ENCODE results near the gene LGI1.
"Not testable (repeated sequence)": the region's sequence is repeated elsewhere in the genome, so short reads cannot be mapped to it uniquely, and the experiment has no call there.

LGI1 gene

DNA sequence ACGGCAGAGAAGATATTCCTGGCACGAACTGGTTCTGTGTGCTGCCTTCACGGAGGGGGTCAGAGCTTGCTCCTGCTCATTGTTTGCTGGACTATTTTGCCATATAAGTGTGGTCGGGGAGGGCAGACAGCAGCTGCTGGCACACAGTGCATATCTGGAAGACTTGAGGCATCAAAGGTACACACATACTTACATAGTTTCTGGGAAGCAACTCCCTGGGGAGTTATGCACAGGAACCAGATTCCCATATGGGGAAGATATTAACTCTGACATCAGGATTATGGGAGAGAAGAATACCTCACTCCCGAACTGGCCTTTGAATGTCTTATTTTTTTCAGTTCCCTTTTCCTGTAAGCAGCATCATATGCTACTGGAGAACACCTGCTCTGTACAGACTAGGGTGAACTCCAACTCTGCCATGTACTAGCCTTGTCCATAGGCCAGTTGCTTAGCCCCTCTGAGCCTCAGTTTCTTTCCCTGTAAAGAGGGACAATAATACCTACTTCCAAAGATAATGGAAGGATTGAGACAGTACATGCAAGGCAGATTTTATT, 41.5 kb downstream of the LGI1 start:
- DNase-seq (ENCODE audit: extremely low read depth in 1 of 2, low read depth in 1 of 2) = no peak

DNA sequence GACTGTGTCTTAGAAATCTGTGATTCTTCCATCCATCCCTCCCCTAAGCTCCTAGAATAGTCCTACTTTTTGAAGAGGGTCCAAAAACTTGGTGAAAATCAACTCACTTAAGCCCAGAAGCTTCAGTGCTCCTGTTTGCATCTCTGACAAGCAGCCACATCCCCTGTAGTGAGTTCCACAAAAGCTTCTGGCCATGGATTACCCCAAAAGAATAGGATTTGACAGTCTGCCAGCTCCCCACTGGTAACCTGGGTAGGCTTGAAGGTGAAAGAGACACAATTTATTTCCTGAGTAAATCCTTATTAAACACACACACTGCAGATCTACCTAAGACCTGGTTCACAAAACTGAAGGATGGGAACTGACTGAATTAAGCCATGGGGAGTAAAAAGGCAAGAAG, 46.5 kb downstream of the LGI1 start:
- no peak for DNase-seq (ENCODE audit: extremely low read depth in 1 of 2, low read depth in 1 of 2)

DNA sequence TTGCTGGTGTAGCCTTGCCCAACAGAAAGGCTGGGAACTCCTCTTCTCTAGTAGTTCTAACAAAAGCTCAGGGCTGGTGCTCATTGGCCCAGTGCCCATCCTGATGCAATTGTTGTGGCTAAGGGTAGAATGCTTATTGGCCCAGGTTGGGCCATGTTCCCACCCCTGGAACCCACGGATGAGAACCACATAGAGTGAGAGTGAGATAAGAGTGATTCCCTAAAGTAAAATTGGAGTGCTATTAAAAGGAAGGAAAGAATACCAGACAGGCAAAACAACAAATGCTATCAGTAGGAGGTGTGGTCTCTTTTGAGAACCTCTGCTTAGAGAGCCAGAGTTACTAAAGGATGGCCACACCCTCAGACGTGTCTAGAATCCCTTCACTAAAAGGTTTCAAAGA, 49.2 kb downstream of the LGI1 start:
- no peak for DNase-seq (ENCODE audit: extremely low read depth in 1 of 2, low read depth in 1 of 2)

DNA sequence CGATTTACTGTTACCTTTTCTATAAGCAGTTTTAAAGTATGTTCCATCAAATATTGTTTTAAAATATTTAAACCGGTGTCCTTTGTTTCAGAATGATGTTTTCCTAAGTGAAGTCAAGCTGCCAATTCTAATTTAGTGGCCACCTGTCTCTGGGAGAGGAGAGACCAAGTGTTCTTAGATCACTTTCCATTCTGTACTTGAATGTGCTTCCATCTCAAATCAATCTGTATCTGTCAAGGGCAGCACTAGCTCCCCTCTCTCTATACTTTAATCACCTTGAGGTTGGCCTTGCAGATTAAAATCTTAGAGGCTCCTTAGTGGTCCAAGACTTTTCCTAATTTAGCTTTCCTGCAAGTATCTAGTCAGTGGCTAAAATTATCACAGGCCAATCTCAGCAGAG, 49.6 kb downstream of the LGI1 start:
- DNase-seq (ENCODE audit: extremely low read depth in 1 of 2, low read depth in 1 of 2) = no peak

DNA sequence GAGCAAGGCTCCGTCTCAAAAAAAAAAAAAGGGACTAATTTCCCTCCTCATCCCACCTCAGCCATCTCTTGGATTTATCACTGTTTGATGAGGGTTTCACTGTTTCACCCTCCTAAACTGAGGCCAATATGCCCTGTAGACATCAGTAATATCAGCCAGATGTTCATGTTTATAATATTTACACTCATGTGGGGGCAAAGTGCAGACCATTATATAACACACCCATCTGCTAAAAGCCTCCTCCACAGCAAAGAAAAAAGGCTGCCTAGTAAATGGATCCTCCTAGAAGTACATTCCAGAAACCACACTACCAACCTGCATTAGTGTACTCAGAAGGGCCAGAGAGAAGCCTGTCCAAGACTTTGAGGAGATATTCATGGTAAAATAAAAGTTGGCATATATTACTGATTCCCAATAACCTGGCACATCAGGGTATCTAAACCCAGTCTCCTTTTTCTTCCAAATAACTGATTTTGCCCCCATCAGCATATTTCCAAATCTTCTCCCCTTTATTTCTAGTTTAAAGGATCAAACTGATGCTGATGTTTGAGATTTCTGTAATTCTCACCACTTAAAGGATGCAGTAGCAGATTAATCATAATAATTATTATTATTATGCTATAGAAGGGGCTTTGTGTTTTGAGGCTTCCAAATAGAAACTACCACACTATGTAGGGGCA, 55.1 kb downstream of the LGI1 start:
- DNase-seq (ENCODE audit: extremely low read depth in 1 of 2, low read depth in 1 of 2) = no peak

DNA sequence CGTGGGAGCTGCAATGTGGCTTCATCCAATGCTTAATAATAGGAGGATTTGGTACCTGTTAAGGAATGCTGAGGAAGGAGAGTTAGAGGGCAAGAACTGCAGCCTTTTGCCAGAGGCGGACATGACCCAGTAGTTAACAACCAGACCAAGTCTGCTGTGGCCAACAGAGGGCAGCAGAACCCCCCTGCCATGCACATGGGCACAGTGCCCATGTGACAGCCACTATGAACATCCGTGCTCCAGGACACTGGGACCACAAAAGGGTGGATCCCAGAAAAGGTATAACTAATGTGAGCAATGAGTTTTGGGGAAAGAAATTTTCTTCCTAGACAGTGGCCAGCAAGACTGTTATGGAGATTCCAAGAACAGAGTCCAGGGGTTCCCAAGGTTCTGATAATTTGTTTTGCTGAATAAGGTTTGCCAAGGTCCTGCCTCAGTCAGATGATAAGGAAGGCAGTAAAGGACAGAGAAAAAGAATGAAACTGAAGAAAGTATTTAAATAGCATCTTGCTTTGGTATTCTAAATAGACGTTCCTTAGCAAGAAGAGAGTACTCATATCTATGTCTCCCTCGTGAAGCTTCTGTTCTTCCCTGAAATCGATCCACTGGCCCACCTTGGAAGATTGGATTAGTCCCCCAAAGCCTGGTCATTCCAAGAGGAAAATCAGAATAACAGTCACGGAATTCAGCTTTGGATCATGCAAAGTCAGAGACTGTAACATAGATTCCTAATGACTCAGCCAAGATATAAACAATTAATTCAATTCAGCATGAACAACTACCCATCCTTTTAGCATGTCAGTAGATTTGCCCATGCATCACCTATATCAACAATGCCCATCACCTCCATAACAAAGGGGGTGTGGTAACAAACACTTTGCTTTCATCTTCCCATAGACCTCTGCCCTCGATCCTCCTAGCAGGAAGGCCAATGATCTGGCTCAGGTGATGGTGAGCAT, 56.0 kb downstream of the LGI1 start:
- peak in 1 of 2 donors; percentile 25 for DNase-seq (ENCODE audit: extremely low read depth in 1 of 2, low read depth in 1 of 2)

DNA sequence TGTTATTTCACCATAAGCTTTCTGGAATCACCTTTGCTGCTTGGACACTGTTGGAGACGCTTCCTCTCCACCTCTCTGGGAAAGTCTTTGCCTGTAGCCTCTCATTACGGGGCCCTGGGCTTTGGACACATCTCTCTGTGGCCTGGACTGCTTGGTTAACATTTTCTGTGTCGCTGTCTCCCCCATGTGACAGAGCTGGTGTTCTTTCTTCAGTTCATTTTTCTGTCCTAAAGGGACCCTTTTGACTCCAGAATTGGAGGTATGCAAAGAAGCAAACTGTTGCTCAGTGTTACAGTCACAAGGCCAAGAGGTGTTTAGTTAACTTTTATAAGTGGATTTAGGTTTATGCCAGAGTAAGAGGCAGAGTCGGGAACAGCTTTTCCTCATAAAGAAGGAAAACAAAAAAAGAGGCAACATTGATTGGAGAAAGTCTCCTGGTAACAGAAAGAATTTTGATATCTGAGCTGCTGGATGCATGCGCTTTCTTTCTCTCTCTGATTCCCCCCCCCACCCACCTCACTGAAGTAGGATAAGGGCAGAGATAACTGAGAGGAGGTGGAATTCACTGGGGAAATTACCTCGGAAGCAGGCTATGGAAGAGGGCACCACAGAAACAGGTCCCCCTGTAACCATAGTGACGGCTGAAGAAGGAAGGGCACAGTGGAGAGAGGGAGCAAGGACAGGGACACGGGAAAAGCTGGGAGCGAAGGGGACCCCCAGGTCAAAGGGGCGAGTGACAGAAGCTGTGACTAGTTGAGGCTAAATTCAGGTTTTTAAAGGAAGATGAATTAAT, 57.8 kb downstream of the LGI1 start:
- DNase-seq (ENCODE audit: extremely low read depth in 1 of 2, low read depth in 1 of 2) = no peak

DNA sequence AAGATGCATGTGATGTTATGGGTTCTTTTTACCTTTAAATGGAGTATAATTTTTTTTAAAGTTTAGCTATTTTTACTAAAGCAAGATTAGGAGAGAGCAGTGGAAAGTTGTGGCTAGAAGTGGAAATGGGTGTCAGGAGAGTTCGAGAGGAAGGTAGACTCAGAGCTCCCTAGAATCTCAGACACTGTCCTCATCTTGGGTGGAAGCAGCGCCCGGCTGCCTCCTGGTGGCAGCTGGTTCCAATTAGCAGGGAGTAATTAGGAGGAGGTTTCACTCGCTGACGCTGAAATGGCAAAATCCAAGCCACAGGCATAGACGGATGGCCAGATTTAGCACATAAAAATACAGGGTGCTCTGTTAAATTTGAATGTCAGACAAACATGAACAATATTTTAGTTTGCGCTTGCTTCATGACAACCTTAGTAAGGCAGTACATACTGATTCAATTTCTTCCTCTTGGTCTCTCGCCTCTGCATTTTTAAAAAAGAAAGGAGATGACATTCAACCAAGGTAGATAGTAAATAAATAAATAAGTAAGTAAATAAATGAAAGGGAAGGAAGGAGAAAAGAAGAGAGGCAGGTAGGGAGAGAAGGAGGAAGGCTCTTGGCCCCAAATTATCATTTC, 58.5 kb downstream of the LGI1 start:
- DNase-seq (ENCODE audit: extremely low read depth in 1 of 2, low read depth in 1 of 2) = peak in 1 of 2 donors; percentile 8

DNA sequence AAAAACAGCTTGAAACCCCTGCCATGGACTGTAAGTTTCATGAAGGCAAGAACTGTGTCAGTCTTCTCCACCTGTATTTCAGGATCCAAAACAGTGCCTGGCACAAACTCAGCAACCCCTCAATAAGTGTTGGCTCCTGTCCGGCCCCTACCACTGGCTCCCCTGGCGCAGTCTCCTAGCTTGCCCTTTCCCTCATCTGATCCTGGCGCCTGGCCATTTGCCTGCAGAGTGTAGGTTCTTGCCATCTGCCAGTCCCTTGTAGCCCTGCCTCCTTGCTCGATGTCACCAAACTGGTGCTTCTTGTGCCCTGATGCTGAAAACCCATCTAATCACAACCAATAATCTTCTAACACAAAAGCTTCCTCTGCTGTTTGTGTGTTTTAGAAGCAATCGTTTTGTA, 60.4 kb downstream of the LGI1 start:
- no peak for DNase-seq (ENCODE audit: extremely low read depth in 1 of 2, low read depth in 1 of 2)

DNA sequence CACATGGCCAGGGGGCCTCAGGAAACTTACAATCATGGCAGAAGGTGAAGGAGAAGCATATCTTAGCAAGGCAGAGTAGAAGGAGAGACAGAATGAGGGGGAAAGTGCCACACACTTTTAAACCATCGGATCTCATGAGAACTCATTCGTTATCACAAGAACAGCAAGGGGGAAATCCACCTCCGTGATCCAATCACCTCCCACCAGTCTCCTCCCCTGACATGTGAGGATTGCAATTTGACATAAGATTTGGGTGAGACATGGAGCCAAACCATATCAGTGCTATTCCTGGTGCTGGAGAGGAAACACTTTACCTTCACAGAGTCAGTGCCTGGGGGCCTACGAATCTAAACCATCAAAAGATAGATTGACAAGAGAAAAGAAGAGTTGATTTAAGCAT, 61.8 kb downstream of the LGI1 start:
- DNase-seq (ENCODE audit: extremely low read depth in 1 of 2, low read depth in 1 of 2) = no peak

DNA sequence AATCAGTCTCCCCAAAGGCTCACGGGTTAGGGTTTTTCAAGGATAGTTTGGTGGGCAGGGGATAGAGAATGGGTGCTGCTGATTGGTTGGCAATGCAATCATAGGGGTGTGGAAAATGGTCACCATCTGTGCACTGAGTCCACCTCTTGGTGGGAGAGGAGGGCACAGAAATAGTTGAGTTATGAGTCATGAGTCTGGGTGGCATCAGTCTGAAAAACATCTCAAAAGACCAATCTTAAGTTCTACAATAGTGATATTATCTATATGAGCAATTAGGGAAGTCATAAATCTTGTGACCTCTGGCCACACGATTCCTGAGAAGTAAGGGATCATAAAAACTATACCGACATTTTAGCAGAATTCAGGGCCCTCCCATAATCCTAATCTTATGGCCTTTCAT, 62.7 kb downstream of the LGI1 start:
- DNase-seq (ENCODE audit: extremely low read depth in 1 of 2, low read depth in 1 of 2) = no peak

DNA sequence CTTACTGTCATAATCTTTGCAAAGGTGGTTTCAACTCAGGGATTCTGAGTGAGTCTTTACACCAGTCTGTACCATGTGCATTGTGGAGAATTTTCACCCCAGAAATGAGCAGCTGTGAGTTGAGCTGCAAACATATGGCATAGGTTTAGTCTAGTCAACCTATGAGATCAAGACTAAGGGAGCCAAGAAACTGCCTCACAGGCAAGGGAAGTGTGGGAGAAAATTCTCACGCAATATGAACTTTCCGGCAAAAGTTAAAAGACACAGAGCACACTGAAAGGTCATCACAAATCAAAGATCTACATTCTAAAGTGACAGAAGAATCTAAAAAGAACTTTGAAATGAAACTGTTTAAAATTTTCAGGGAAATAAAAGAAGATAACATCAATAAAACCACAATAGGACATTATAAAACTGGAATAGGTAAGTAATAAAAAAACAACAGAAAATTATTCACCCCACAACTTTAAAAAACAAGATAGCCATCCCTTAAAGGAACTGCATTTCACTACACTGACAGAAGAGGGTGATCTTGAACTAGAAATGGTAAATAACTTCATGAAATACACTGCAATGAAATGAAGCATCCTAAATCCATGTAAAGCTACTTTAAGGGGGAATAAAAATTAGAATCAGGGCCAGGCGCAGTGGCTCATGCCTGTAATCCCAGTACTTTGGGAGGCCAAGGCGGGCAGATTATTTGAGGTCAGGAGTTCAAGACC, 63.5 kb downstream of the LGI1 start:
- DNase-seq (ENCODE audit: extremely low read depth in 1 of 2, low read depth in 1 of 2) = no peak

DNA sequence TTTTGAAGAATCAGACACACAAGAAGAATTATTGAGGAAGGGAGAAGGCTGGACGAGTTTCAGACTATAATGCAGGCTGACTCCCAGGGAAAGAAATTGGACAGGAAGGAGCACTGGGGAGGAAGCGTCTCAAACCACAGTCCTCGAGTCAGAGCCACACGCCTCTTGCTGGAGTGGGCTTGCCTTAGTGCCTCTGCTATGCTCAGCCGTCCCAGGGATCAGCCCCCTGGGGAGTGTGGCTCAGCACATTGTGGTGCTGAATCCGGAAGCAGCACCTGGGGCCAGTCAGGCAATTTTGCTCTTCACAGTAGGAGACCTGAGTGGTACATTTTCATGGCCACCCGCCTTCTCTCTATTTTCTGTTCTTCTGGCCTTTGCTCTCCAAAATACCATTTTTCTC, 68.6 kb downstream of the LGI1 start:
- no peak for DNase-seq (ENCODE audit: extremely low read depth in 1 of 2, low read depth in 1 of 2)

DNA sequence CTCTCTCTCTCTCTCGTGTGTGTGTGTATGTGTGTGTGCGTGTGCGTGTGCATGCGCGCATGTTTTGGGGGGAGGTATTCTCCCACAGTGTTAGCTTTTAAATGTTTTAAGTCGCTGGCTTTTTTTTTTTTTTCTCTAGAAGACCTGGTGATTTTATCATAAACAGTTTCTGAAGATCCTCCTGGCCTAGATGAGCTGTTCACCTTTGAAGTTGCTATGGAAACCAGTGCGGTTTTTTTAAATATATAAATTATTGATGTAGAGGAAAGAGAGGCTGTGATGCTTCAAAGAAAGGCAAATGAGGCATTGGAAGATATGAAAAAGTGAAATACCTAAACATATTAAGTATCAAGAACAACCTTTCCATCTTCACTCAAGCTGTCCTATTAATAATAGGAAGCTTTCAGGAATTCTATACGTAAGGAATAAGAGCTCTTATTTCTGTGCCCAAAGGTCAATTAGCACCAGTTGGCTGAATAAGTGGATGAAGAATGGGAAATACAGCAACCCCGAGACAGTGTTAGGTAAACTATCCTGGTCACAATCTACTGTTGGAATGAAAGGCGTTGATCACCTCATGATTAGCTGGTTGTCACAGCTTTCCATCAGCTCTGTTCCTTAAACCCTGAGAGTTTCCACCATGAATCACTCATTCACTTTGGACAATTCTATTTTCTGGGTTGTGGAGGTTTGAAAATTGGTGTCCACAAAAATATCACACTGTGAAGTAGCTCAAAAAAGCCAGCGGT, 69.5 kb downstream of the LGI1 start:
- no peak for DNase-seq (ENCODE audit: extremely low read depth in 1 of 2, low read depth in 1 of 2)

DNA sequence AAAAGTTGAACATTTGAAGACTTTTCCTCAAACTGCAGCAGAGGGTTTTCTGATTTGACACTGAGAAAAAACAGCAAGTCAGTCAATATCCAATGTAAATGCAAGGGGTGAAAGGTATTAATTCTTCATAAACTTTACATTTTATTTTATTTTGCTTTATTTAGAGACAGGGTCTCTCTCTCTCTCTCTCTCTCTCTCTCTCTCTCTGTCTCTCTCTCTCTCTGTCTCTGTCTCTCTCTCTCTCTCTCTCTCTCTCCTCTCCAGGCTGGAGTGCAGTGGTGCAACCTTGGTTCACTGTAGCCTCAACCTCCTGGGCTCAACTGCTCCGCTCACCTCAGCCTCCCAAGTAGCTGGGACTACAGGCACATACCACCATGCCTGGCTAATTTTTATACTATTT, 73.3 kb downstream of the LGI1 start:
- not testable (repeated sequence) for DNase-seq (ENCODE audit: extremely low read depth in 1 of 2, low read depth in 1 of 2)

DNA sequence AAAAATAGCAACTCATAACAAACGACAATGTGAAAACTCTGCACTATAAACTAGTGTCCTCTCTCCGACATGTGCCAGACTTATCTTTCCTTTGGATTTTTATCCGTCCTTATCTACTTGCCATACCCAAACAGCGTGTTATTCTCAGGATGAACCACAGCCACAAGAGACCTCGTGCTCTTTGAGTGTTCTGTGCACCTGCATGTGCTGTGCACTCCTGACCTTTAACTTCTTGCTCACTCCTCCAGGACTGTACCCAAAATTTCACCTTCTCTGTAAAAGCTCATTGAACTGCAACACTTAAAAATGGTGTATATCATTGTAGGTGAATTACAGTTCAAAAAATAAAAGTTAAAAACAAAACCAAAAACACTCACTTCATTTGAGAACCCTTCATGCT, 78.0 kb downstream of the LGI1 start:
- no peak for DNase-seq (ENCODE audit: extremely low read depth in 1 of 2, low read depth in 1 of 2)

DNA sequence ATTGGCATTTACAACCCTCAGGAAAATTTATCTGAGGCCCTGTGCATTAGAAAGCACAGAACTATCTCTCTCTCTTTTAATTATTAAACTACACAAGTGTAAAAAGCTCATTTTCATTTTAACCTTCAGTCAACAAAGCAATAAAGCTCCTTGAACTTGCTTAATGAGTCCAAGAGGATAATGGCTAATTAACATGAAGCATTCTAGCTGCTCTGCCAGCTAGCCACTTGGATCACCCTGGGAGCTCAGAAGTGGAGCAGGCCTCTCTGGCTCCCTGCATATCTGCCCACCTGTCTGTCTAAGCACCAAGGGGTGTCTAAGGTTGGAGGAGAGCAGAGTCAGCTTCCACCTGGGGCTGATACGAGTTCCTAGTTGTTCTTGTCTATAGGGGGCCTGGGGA, 80.1 kb downstream of the LGI1 start:
- DNase-seq (ENCODE audit: extremely low read depth in 1 of 2, low read depth in 1 of 2) = no peak

DNA sequence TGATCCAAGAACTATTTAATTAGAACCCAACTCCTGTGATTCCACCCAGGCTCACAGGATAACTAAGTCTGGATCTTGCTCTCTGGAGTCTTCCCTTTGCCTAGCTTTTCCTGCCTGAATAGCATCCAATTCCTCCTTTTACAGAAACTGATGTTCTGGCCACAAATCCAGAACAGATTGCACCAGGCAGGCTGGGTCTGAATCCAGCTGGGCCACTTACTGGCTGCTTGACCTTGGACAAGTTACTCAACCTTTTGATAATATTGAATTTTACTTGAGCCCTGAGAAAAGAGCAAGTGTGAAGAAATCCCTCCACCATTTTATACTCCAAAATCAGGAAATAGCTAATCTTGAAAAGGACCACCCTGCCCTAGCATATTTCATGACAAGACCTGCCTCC, 80.5 kb downstream of the LGI1 start:
- no peak for DNase-seq (ENCODE audit: extremely low read depth in 1 of 2, low read depth in 1 of 2)

DNA sequence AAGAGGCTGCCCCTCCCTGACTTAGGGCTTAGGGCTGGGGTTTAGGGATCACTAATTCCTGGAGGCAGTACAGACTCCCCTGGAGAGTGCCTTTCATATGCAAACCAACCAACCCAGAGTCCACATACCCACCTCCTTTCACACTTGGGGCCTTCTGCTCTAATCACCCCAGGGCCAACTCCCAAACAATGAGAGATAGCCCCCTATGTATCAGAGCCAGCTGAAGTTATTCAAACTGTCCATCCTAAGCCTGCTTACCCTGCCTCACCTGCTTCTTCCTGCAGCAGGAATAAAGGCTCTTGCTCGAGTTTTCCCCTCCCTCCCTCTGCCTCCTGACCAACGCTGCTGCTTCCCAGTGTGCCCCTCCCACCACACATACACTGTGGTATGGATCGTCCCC, 84.2 kb downstream of the LGI1 start:
- DNase-seq (ENCODE audit: extremely low read depth in 1 of 2, low read depth in 1 of 2) = no peak

Measured in stimulated activated CD8-positive, alpha-beta memory T cell treated with anti-CD3 and anti-CD28 coated beads, Interleukin-7, amount 100 ng/mL, for 48 hours (primary cell).